LoVo (cell line): ENCODE results near the gene EFCAB13.
"Not testable (repeated sequence)": the region's sequence is repeated elsewhere in the genome, so short reads cannot be mapped to it uniquely, and the experiment has no call there.

Experiments
- DNase-seq: peaks from one replicate; pipeline ENCODE4 v3.0.0-alpha.2; 2016; ENCODE audit warnings: low spot score

Gene EFCAB13

GRCh38 chr17:47330548-47330947 lies 6.8 kb downstream of the EFCAB13 start:
- no peak for DNase-seq

- DNase-seq = no peak
These were observed 8.5 kb downstream of the EFCAB13 start for GRCh38 chr17:47332287-47332686.

- no peak for DNase-seq
These were observed 11.6 kb downstream of the EFCAB13 start for GRCh38 chr17:47335101-47335936.

- no peak for DNase-seq
These were observed 14.3 kb downstream of the EFCAB13 start for GRCh38 chr17:47338026-47338425.

DNA sequence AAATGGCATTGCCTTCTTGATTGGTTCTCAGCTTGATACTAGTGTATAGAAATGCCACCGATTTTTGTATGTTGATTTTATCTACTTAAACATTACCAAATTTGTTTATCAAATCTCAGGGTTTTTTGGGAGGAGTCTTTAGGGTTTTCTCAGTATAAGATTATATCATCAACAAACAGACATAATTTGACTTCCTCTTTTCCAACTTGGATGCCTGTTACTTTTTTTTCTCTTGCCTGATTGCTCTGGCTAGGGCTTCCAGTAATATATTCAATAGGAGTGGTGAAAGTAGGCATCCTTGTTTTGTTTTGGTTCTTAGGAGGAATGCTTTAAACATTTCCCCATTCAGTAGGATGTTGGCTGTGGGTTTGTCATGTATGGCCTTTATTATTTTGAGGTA lies 29.1 kb downstream of the EFCAB13 start:
- DNase-seq = no peak

DNA sequence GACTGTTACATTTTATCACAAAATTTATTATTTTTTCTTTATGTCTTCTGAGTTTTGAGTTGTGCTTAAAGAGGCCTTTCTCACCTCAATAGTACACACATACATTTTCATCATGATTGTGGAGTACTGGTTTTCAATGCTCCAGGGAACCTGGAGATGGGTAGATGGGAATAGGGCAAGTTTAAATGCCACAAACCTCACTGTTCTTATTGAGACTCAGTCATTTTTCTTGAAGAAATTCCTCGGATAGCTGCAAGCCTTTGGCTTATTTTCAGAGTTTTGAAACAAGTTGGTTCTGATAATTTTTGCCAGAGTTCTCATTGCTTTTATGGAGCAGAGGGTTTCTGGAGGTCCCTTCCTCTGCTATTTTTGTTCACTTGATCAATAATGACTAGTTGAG lies 34.9 kb downstream of the EFCAB13 start:
- DNase-seq = no peak

DNA sequence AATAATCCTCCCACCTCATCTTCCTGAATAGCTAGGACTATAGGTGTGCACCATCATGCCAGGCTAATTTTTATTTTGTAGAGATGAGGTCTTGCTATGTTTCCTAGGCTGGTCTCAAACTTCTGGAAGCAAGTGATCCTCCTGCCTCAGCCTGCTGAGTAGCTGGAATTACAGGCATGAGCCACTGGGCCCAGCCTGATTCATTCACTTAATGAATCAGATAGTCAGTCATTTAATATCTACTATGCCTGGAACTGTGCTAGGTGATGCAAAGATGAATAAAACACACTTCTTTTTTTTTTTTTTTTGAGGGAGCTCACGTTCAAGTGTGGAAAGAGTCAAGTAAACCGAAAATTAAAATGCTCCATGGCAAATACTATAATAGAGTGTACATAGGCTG lies 39.4 kb downstream of the EFCAB13 start:
- no peak for DNase-seq

DNA sequence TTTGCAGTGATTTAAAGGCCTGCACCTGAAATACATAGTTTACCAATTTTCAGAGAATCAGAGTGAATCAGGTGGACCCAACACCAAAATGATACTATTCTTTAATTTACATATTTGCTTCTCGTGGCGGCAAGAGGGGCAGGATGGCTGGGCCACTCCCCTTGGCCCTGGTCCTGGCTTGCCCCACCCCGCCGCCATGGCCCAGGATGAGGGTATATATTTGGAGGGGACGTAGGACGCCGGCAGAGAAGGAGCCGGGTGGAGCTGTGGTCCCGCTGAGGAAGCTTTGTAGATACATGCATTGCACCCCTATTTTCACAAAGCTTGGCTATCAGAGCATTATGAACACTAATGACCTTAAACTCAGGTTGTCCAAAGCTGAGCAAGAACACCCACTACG lies 43.5 kb downstream of the EFCAB13 start:
- no peak for DNase-seq

- no peak for DNase-seq
These were observed 44.5 kb downstream of the EFCAB13 start for GRCh38 chr17:47368262-47368661.

GRCh38 chr17:47370899-47371298 lies 47.1 kb downstream of the EFCAB13 start:
- peak; percentile 5 for DNase-seq

DNA sequence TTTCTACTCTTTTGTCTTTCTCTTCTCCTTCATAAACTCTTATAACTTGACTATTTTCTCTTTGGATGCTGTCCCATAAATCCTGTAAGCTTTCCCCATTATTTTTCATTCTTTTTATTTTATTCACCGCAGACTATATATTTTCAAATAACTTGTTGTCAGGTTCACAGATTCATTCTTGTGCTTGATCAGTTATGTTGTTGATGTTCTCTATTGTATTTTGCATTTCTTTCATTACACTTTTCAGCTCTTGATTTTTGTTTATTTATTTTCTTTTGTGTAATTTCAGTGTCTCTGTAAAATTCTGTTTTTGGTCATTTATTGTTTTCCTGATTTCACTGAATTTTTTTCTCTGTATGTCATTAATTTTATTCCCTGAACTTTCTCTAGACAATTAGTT lies 49.2 kb downstream of the EFCAB13 start:
- no peak for DNase-seq

GRCh38 chr17:47376247-47376646 lies 52.5 kb downstream of the EFCAB13 start:
- DNase-seq = no peak

GRCh38 chr17:47388825-47389224 lies 65.1 kb downstream of the EFCAB13 start:
- DNase-seq = no peak

DNA sequence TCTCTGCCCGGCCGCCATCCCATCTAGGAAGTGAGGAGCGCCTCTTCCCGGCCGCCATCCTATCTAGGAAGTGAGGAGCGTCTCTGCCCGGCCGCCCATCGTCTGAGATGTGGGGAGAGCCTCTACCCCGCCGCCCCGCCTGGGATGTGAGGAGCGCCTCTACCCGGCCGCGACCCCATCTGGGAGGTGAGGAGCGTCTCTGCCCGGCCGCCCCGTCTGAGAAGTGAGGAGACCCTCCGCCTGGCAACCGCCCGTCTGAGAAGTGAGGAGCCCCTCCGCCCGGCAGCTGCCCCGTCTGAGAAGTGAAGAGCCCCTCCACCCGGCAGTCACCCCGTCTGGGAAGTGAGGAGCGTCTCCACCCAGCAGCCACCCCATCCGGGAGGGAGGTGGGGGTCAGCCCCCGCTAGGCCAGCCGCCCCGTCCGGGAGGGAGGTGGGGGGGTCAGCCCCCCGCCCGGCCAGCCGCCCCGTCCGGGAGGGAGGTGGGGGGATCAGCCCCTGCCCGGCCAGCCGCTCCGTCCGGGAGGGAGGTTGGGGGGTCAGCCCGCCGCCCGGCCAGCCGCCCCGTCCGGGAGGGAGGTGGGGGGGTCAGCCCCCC lies 73.9 kb downstream of the EFCAB13 start:
- DNase-seq = not testable (repeated sequence)

GRCh38 chr17:47400333-47400732 lies 76.6 kb downstream of the EFCAB13 start:
- no peak for DNase-seq

DNA sequence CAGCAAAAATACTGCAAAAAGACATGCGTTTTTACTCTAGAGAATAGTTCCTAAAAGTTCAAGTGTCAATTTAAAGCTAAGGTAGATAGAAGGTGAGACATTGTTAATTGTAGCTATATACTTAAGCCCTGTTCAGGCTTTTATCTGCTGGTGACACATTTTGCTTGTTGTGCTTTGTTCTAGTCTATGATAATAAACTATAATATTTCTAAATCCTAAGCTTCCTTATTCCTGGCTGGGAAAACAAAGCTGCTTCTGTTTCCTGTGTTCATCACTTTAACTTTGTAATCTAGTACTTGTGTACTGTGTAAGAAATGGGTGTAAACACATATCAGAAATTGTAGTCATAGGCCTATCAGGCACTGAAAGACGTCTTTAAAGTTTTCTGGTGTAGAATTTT lies 77.3 kb downstream of the EFCAB13 start:
- no peak for DNase-seq

- DNase-seq = no peak
These were observed 80.3 kb downstream of the EFCAB13 start for GRCh38 chr17:47404006-47404405.

- DNase-seq = no peak
These were observed 81.1 kb downstream of the EFCAB13 start for GRCh38 chr17:47404875-47405274.

DNA sequence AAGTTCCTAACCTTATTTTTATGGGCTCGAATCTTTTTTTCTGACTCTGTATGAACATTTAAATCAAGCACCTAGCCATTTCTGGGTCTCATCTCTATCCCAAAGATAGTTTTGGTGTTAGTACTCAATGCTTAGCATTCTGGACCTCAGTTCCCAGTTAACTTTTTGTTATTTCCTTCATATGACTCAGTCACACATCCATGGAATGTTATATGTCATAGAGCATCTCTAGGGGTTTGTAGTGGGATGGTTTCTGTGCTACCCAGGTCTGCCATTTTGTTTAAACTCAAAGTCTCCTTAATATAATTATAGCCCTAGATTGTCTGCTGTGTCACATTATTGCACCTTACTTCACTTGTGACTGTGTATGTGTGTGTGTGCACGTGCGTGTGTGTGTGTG lies 90.1 kb downstream of the EFCAB13 start:
- no peak for DNase-seq

DNA sequence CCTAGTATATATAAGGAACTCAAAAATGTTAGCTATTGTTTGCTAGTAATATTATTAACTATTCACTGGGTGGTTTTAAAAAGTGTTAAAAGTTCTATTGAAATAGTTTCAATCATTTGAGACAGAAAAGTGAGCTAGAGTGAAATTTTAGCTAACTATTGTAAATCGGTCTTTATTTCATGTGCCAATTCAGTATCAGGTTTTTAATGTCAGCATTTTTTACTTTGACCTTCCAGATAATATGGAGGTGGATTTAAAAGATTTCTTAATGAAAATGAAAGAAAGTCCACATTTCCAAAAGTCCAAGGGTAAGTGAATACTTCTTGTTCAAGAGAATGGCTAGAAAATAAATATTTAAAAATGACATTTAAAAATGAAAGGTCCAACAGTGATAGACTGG lies 90.9 kb downstream of the EFCAB13 start:
- DNase-seq = no peak

GRCh38 chr17:47423406-47424295 lies 99.9 kb downstream of the EFCAB13 start:
- DNase-seq = peak; percentile 42

GRCh38 chr17:47425233-47425632 lies 101.5 kb downstream of the EFCAB13 start:
- not testable (repeated sequence) for DNase-seq
